Measurements from ENCODE around the gene MYL4.

GRCh38 chr17:47201166-47201565 lies 8.0 kb upstream of the MYL4 start:
- TF ChIP-seq CTCF (conservative IDR thresholded peaks at IDR 0.05) (no peak), ZFX (IDR thresholded peaks at IDR 0.05) (no peak)
